Fibroblast of skin of right quadriceps (primary cell): ENCODE data around the gene IFT25.
"Not testable (repeated sequence)": the region's sequence is repeated elsewhere in the genome, so short reads cannot be mapped to it uniquely, and the experiment has no call there.

Experiments used
- DNase-seq: peaks from one replicate; pipeline ENCODE4 v3.0.0-alpha.2; 2013

The IFT25 gene

GRCh38 chr1:53883600-53883999, 61.9 kb downstream of the IFT25 start:
- not testable (repeated sequence) for DNase-seq

- not testable (repeated sequence) for DNase-seq
Observed at GRCh38 chr1:53881853-53882252, 63.6 kb downstream of the IFT25 start.

GRCh38 chr1:53878492-53879105, 66.9 kb downstream of the IFT25 start:
- peak; percentile 46 for DNase-seq

- DNase-seq = not testable (repeated sequence)
Observed at GRCh38 chr1:53875150-53875549, 70.3 kb downstream of the IFT25 start.

- DNase-seq = no peak
Observed at GRCh38 chr1:53871773-53872484, 73.6 kb downstream of the IFT25 start.
